GM21360 (cell line): ENCODE results near the gene RNPEPL1.

Experiments
- ATAC-seq: cut with Tn5 transposase; IDR thresholded peaks from one replicate; pipeline ENCODE4 v1.9.1; 2021; ENCODE audit warnings: mild to moderate bottlenecking, moderate library complexity; ENCODE audit not compliant: unreplicated experiment

The RNPEPL1 gene

GRCh38 chr2:240564561-240565332, 3.5 kb upstream of the RNPEPL1 start:
- no peak for ATAC-seq

- ATAC-seq, result peak; percentile 31
These were observed 2.7 kb upstream of the RNPEPL1 start for GRCh38 chr2:240565333-240566202.

GRCh38 chr2:240566203-240567136, 1.8 kb upstream of the RNPEPL1 start:
- ATAC-seq, result peak; percentile 41

GRCh38 chr2:240567137-240567871, 980 bp upstream of the RNPEPL1 start:
- no peak for ATAC-seq

GRCh38 chr2:240568678-240569522, 616 bp downstream of the RNPEPL1 start:
- no peak for ATAC-seq

- no peak for ATAC-seq
These were observed 1.3 kb downstream of the RNPEPL1 start for GRCh38 chr2:240569523-240569997.

GRCh38 chr2:240569998-240570530, 1.8 kb downstream of the RNPEPL1 start:
- ATAC-seq, result no peak

- ATAC-seq, result no peak
These were observed 2.4 kb downstream of the RNPEPL1 start for GRCh38 chr2:240570531-240571313.

- no peak for ATAC-seq
These were observed 3.2 kb downstream of the RNPEPL1 start for GRCh38 chr2:240571314-240571973.

GRCh38 chr2:240572141-240573031, 4.1 kb downstream of the RNPEPL1 start:
- no peak for ATAC-seq

- no peak for ATAC-seq
These were observed 4.8 kb downstream of the RNPEPL1 start for GRCh38 chr2:240573071-240573515.

- ATAC-seq, result no peak
These were observed 5.5 kb downstream of the RNPEPL1 start for GRCh38 chr2:240573516-240574385.

- ATAC-seq, result no peak
These were observed 6.3 kb downstream of the RNPEPL1 start for GRCh38 chr2:240574386-240575100.

GRCh38 chr2:240575101-240575965, 7.0 kb downstream of the RNPEPL1 start:
- ATAC-seq, result no peak
